OCI-LY7 (cell line): ENCODE data around the gene AOC2. TPM values are rescaled to one million over a fixed set of nuclear protein-coding genes. Genes with fewer than 3 reads are reported as not detected.
"Not testable (repeated sequence)": the region's sequence is repeated elsewhere in the genome, so short reads cannot be mapped to it uniquely, and the experiment has no call there.

Source experiments
- BruUV-seq: library from RNA; stranded (reverse); fragments of 400-500 nt; replicated peaks from 2 replicates; lab custom pipeline; 2021; lab: Mats Ljungman, UMichigan
- CTCF ChIA-PET: fragments of 300-600 bp; sonication (Branson Sonifier 250); formaldehyde crosslinking; loops from one replicate; lab custom pipeline; 2022; ENCODE audit warnings: antibody characterized with exemption; ENCODE audit not compliant: unreplicated experiment; lab: Charles Lee
- POLR2A ChIA-PET: fragments of 300-600 bp; sonication (Branson Sonifier 250); formaldehyde crosslinking; loops from one replicate; lab custom pipeline; 2022; ENCODE audit warnings: antibody characterized with exemption; lab: Charles Lee
- DNase-seq: peaks from one replicate; pipeline ENCODE4 v3.0.0-alpha.2; 2015; ENCODE audit warnings: low spot score
- H2AFZ ChIP-seq: fragments of 200-600 bp; sonication (generic), shearing (Covaris generic); 2 replicates; pipeline ENCODE4 v1.6.1; 2014; ENCODE audit warnings: mild to moderate bottlenecking, antibody characterized with exemption, low read length, moderate library complexity
- H3K27ac ChIP-seq: fragments of 200-600 bp; sonication (generic); 2 replicates; pipeline ENCODE4 v1.5.1; 2014; ENCODE audit warnings: mixed run types, low read depth, mild to moderate bottlenecking, moderate library complexity, low read length, inconsistent platforms; ENCODE audit not compliant: poor library complexity, severe bottlenecking
- H3K36me3 ChIP-seq: fragments of 200-600 bp; sonication (generic); 2 replicates; pipeline ENCODE4 v1.6.1; 2014; ENCODE audit warnings: mild to moderate bottlenecking, antibody characterized with exemption, low read length, moderate library complexity, mixed read lengths; ENCODE audit not compliant: insufficient read depth
- H3K4me1 ChIP-seq: fragments of 200-600 bp; sonication (generic); 2 replicates; pipeline ENCODE4 v1.5.1; 2014; ENCODE audit warnings: mild to moderate bottlenecking, low read length; ENCODE audit not compliant: insufficient read depth, poor library complexity, severe bottlenecking
- H3K4me2 ChIP-seq: fragments of 200-600 bp; sonication (generic); 2 replicates; pipeline ENCODE4 v1.6.1; 2014; ENCODE audit warnings: mild to moderate bottlenecking, low read length
- H3K4me3 ChIP-seq: fragments of 200-600 bp; sonication (generic); 2 replicates; pipeline ENCODE4 v1.5.1; 2014; ENCODE audit warnings: mild to moderate bottlenecking, low read depth, low read length; ENCODE audit not compliant: poor library complexity, severe bottlenecking
- H3K79me2 ChIP-seq: fragments of 200-600 bp; sonication (generic); 2 replicates; pipeline ENCODE4 v1.6.1; 2016; ENCODE audit warnings: low read depth, mild to moderate bottlenecking, low read length, moderate library complexity, mixed read lengths; ENCODE audit not compliant: insufficient read depth
- H3K9me2 ChIP-seq: fragments of 200-600 bp; sonication (generic); 2 replicates; pipeline ENCODE4 v1.6.1; 2016; ENCODE audit warnings: mild to moderate bottlenecking, low read length, mixed read lengths; ENCODE audit not compliant: insufficient read depth
- H3K9me3 ChIP-seq: fragments of 200-600 bp; sonication (generic); 2 replicates; pipeline ENCODE4 v1.6.1; 2014; ENCODE audit warnings: mild to moderate bottlenecking, mixed run types, low read length, mixed read lengths
- H4K20me1 ChIP-seq: fragments of 200-600 bp; sonication (generic); 2 replicates; pipeline ENCODE4 v1.6.1; 2014; ENCODE audit warnings: mild to moderate bottlenecking, antibody characterized with exemption, low read length, moderate library complexity, mixed read lengths; ENCODE audit not compliant: insufficient read depth
- EZH2phosphoT487 ChIP-seq: fragments of 200-600 bp; sonication (generic); IDR thresholded peaks from 2 replicates; pipeline ENCODE4 v1.6.1; 2018; ENCODE audit warnings: low read depth, borderline replicate concordance, mild to moderate bottlenecking, mixed run types, antibody characterized with exemption, low read length, moderate library complexity, mixed read lengths
- intact Hi-C: fragments of 100-400 bp; cut with micrococcal nuclease; formaldehyde crosslinking; loops from one replicate; pipeline ENCODE4 v1.10.0; 2022; ENCODE audit not compliant: unreplicated experiment
- total RNA-seq, 2 experiments: library from RNA; depleted of rRNA in 1 of 2; stranded (reverse); fragments of >200 nt in 1 of 2; shearing (Covaris generic) in 1 of 2; gene quantifications; 2 replicates each; pipeline ENCODE4 v1.2.3, GENCODE V29; 2014 to 2022
- TF ChIP-seq, protein P1 (sequence below): fragments of 200-600 bp; sonication (generic); conservative IDR thresholded peaks from 2 replicates; pipeline ENCODE4 v1.5.1; 2014; ENCODE audit warnings: mild to moderate bottlenecking, antibody characterized with exemption, low read length, moderate library complexity, mixed read lengths

Gene AOC2
- total RNA-seq, 2 experiments from 2014 or later = 3.3 to 5.4 TPM

DNA sequence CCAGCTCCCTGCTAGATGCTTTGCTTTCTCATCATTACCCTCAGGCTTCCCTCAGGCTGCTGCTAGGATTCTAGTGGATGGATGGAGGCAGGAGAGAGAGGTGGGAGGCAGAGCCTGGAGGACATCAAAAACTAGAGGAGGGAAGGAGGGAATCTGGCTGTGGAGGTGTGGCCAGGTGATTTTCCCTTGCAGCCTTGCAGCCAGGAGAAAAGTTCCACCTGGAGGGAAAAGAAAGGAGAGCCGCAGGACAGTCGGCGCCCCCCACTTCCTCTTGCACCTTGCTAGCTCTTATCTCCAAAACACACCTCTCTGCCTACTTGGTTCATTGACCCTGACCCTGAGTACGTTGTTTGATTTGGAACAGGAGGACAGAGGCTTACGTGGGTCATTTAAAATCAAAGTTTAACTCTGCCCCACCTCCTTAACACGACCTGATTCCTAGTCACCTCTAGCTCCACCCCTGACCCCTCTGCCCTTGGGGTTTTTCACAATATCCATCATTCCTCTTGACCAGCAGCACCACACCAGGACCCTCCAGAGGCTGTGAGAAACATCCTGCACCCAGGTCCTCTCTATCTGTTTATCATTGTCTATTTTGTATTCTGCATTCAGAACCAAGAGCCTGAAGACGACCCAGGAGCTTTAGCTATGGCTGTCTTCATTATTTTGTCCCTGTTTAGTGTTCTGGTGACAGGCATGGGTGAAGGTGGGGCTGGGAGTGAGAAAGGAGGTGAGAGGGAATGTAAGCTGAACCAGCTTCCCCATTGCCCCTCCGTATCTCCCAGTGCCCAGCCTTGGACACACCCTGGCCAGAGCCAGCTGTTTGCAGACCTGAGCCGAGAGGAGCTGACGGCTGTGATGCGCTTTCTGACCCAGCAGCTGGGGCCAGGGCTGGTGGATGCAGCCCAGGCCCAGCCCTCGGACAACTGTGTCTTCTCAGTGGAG lies 22.5 kb downstream of the AOC2 start:
- Histone ChIP-seq H3K79me2 (no peaks in the 10 kb centered on the region), H3K9me3 (0 out of 2 replicates have a peak, but pooled peaks cover 6% of the 10 kb centered on the region), H3K9me2 (no peaks in the 10 kb centered on the region), H3K4me2 (no peak overlapping the region), H3K36me3 (no peaks in the 10 kb centered on the region), H2AFZ (no peak overlapping the region), H4K20me1 (no peaks in the 10 kb centered on the region), H3K27ac (no peak overlapping the region), H3K4me3 (no peak overlapping the region), H3K4me1 (no peaks in the 10 kb centered on the region)
- DNase-seq = no peak
- TF ChIP-seq, protein P1, sequence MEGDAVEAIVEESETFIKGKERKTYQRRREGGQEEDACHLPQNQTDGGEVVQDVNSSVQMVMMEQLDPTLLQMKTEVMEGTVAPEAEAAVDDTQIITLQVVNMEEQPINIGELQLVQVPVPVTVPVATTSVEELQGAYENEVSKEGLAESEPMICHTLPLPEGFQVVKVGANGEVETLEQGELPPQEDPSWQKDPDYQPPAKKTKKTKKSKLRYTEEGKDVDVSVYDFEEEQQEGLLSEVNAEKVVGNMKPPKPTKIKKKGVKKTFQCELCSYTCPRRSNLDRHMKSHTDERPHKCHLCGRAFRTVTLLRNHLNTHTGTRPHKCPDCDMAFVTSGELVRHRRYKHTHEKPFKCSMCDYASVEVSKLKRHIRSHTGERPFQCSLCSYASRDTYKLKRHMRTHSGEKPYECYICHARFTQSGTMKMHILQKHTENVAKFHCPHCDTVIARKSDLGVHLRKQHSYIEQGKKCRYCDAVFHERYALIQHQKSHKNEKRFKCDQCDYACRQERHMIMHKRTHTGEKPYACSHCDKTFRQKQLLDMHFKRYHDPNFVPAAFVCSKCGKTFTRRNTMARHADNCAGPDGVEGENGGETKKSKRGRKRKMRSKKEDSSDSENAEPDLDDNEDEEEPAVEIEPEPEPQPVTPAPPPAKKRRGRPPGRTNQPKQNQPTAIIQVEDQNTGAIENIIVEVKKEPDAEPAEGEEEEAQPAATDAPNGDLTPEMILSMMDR = no peak
- no peak for TF ChIP-seq EZH2phosphoT487
- BruUV-seq = no TSS peak
- intact Hi-C loops = no loop called here
- ChIA-PET POLR2A (interaction anchor here (0.6 to 0.9 kb wide), 2 partner anchors 15 to 96 kb away, joined by 3 to 4 read pairs; no protein-coding TSS in a partner anchor), CTCF (no interaction called here)

DNA sequence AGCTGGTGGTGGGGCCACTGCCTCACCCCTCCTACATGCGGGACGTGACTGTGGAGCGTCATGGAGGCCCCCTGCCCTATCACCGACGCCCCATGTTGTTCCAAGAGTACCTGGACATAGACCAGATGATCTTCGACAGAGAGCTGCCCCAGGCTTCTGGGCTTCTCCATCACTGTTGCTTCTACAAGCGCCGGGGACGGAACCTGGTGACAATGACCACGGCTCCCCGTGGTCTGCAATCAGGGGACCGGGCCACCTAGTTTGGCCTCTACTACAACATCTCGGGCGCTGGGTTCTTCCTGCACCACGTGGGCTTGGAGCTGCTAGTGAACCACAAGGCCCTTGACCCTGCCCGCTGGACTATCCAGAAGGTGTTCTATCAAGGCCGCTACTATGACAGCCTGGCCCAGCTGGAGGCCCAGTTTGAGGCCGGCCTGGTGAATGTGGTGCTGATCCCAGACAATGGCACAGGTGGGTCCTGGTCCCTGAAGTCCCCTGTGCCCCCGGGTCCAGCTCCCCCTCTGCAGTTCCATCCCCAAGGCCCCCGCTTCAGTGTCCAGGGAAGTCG lies 23.4 kb downstream of the AOC2 start:
- H3K27ac ChIP-seq, H3K4me2 ChIP-seq, intact Hi-C loops, H3K36me3 ChIP-seq, H3K79me2 ChIP-seq, H3K9me3 ChIP-seq, H3K9me2 ChIP-seq, H3K4me1 ChIP-seq, H2AFZ ChIP-seq, DNase-seq, CTCF ChIA-PET, POLR2A ChIA-PET, H4K20me1 ChIP-seq, H3K4me3 ChIP-seq, BruUV-seq: not testable (repeated sequence)

DNA sequence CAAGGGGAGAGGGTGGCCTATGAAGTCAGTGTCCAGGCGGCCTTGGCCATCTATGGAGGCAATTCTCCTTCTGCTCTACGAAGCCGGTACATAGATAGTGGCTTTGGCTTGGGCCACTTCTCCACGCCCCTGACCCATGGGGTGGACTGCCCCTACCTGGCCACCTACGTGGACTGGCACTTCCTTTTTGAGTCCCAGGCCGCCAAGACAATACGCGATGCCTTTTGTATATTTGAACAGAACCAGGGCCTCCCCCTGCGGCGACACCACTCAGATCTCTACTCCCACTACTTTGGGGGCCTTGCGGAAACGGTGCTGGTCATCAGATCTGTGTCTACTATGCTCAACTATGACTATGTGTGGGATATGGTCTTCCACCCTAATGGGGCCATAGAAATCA lies 24.0 kb downstream of the AOC2 start:
- POLR2A ChIA-PET = no interaction called here
- 0 out of 2 replicates have a peak, but pooled peaks cover 6% of the 10 kb centered on the region for H3K9me3 ChIP-seq
- H2AFZ ChIP-seq = no peak overlapping the region
- H3K27ac ChIP-seq = no peak overlapping the region
- no peaks in the 10 kb centered on the region for H3K79me2 ChIP-seq
- no peaks in the 10 kb centered on the region for H3K36me3 ChIP-seq
- no peaks in the 10 kb centered on the region for H4K20me1 ChIP-seq
- intact Hi-C loops = no loop called here
- no peak for TF ChIP-seq EZH2phosphoT487
- TF ChIP-seq, protein P1 = no peak
- no peak overlapping the region for H3K4me3 ChIP-seq
- no peak for DNase-seq
- H3K4me1 ChIP-seq = no peaks in the 10 kb centered on the region
- no TSS peak for BruUV-seq
- no peaks in the 10 kb centered on the region for H3K9me2 ChIP-seq
- CTCF ChIA-PET = no interaction called here
- no peak overlapping the region for H3K4me2 ChIP-seq
